C4-2B (cell line): Measurements from ENCODE around the gene TM6SF1.

Experiments
- ZFX ChIP-seq: fragments of 450-650 bp; IDR thresholded peaks from 2 replicates; pipeline ENCODE4 v1.6.1; 2017
- TF ChIP-seq, protein P1 (sequence below): fragments of 450-650 bp; conservative IDR thresholded peaks from 2 replicates; pipeline ENCODE4 v1.5.1; 2017; ENCODE audit warnings: mild to moderate bottlenecking

DNA sequence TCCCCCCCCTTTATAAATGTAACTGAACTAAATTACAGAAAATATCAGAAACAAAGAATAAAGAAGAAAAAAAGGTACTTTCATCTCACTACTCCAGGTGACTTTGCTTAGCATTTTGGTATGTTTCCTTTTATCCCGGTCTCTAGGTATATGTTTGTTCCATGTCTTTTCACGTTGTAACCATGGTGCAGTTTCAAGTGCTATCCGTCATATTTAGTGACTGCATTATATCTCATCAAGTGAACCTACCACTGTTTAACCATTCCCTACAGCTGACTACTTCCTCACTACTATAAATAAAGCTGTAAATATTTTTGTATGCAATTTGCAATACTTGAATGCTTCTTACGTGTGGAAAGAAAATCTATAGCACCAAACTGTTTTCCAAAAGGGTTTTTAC lies 42.6 kb upstream of the TM6SF1 start:
- TF ChIP-seq, protein P1, sequence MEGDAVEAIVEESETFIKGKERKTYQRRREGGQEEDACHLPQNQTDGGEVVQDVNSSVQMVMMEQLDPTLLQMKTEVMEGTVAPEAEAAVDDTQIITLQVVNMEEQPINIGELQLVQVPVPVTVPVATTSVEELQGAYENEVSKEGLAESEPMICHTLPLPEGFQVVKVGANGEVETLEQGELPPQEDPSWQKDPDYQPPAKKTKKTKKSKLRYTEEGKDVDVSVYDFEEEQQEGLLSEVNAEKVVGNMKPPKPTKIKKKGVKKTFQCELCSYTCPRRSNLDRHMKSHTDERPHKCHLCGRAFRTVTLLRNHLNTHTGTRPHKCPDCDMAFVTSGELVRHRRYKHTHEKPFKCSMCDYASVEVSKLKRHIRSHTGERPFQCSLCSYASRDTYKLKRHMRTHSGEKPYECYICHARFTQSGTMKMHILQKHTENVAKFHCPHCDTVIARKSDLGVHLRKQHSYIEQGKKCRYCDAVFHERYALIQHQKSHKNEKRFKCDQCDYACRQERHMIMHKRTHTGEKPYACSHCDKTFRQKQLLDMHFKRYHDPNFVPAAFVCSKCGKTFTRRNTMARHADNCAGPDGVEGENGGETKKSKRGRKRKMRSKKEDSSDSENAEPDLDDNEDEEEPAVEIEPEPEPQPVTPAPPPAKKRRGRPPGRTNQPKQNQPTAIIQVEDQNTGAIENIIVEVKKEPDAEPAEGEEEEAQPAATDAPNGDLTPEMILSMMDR = no peak
- no peak for TF ChIP-seq ZFX
